Measurements from ENCODE around the gene ZNF746. TPM values are rescaled to one million over a fixed set of nuclear protein-coding genes. Genes with fewer than 3 reads are reported as not detected.

The ZNF746 gene
- total RNA-seq = 17.2 and 21.5 TPM in 2 replicates
- 5.9 and 7.3 TPM in 2 replicates for polyA plus RNA-seq
- polyA plus RNA-seq (2012) = 9.0 and 10.6 TPM in 2 replicates
- 7.8 and 9.2 TPM in 2 replicates for polyA minus RNA-seq (ENCODE audit: low replicate concordance)

DNA sequence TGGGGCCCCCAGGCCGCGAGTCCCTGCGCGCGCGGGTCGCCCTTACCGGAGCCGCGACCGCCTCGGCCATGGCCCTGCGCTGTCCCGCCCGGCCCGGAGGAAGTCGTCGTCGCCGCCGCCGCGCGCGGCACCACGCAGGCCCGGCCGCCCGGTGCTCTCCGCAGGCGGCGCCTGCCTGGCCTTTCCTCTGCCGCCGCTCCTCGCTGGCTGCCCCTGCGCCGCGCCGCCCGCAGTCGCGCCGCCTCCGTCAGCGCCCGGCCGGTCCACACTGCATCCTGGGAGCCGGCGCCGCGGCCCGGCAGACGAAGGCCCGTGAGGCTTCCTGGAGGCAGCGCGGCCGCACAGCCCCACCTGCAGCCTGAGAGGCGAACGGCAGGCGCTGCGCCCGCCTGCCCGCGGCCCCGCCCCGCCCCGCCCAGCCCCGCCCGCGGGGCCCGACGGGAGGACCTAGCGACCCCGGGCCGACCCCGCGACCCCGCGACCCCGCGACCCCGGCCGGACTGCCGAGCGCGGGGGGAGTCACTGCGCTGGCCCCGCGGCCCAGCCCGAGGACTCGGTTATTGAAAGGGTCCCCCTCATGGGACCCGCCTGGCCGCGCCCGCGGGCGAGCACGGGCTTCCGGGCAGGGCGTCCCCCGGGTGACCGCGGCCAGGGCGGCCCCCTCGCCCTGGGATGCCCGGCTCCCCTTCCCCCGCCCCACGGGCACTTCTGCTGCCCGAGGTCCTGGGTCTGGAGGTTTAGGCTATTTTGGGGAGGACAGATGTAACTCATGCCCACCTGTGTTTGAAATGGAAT, at the start of gene ZNF746:
TSS of gene ZNF746 (minus strand) at position 343 of the 795 bp plus-strand sequence. CDS start at position 70, 273 bp downstream.
- H3K4me3 ChIP-seq (replicated peaks in 1 of 4; ENCODE audit: control extremely low read depth in 1 of 4, insufficient read depth in 1 of 4, low read depth in 3 of 4, low read length in 4 of 4) = peak within 1 kb of the TSS; percentile 62 to 89 (median 80)
- peaks cover 6% of the 10 kb centered on the region for H3K27me3 ChIP-seq (ENCODE audit: control insufficient read depth, insufficient read depth, low read length)
- TF ChIP-seq EZH2 (IDR thresholded peaks at IDR 0.05; ENCODE audit: low read length, missing control alignments) = no peak
- TF ChIP-seq, protein P1, sequence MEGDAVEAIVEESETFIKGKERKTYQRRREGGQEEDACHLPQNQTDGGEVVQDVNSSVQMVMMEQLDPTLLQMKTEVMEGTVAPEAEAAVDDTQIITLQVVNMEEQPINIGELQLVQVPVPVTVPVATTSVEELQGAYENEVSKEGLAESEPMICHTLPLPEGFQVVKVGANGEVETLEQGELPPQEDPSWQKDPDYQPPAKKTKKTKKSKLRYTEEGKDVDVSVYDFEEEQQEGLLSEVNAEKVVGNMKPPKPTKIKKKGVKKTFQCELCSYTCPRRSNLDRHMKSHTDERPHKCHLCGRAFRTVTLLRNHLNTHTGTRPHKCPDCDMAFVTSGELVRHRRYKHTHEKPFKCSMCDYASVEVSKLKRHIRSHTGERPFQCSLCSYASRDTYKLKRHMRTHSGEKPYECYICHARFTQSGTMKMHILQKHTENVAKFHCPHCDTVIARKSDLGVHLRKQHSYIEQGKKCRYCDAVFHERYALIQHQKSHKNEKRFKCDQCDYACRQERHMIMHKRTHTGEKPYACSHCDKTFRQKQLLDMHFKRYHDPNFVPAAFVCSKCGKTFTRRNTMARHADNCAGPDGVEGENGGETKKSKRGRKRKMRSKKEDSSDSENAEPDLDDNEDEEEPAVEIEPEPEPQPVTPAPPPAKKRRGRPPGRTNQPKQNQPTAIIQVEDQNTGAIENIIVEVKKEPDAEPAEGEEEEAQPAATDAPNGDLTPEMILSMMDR (conservative IDR thresholded peaks at IDR 0.05 in 1 of 2, IDR thresholded peaks at IDR 0.05 in 1 of 2; ENCODE audit: low read depth in 1 of 2, low read length in 2 of 2) = peak; percentile 35 to 37
- H3K4me1 ChIP-seq (ENCODE audit: control insufficient read depth, extremely low read depth, insufficient read depth, low read length) = peaks cover 7% of the 10 kb centered on the region
- H3K9me3 ChIP-seq (ENCODE audit: control insufficient read depth, insufficient read depth, low read depth, low read length) = no peaks in the 10 kb centered on the region
- peak; percentile 72 to 79 for DNase-seq (ENCODE audit: low read depth in 2 of 2)
- peak within 1 kb of the TSS; percentile 16 for H2AFZ ChIP-seq (ENCODE audit: low read length)
- peaks cover 19% of the 10 kb centered on the region for H3K79me2 ChIP-seq (ENCODE audit: control insufficient read depth, insufficient read depth, low read length)
- H3K9ac ChIP-seq (ENCODE audit: insufficient read depth, low read length) = peak within 1 kb of the TSS; percentile 77
- peaks cover 13% of the 10 kb centered on the region for H3K36me3 ChIP-seq (ENCODE audit: control insufficient read depth, insufficient read depth, low read length)
- H3K27ac ChIP-seq (ENCODE audit: insufficient read depth, low read length) = peak within 1 kb of the TSS; percentile 69
- peak within 1 kb of the TSS; percentile 82 for H3K4me2 ChIP-seq (ENCODE audit: extremely low read depth, insufficient read depth, low read length)
- H4K20me1 ChIP-seq (ENCODE audit: control insufficient read depth, extremely low read depth, insufficient read depth, low read length) = no peaks in the 10 kb centered on the region

- H3K36me3 ChIP-seq (ENCODE audit: control insufficient read depth, insufficient read depth, low read length) = peaks cover 15% of the 10 kb centered on the region
Measured at GRCh38 chr7:149547126-149547525, 49.5 kb upstream of the ZNF746 start.

DNA sequence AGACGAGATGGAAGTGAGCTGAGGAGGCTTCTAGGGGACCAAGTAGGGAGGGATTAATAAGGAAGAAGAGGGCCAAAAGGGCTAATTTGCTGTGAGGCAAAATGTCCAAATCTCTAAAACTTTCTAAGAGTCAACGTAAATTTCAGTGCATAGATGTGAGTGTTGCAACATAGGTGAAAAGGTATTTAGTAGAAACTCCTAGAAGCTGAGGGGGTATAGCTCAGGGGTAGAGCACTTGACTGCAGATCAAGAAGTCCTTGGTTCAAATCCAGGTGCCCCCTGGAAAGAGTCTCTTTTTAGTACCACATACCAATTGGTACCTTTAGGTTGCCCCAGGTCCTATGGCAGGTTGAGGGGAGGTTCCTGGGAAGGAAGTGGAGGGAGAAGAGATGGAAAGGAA, 48.7 kb upstream of the ZNF746 start:
- Histone ChIP-seq H3K4me3 (replicated peaks in 1 of 4; ENCODE audit: control extremely low read depth in 1 of 4, insufficient read depth in 1 of 4, low read depth in 3 of 4, low read length in 4 of 4) (no peak overlapping the region), H3K9me3 (ENCODE audit: control insufficient read depth, insufficient read depth, low read depth, low read length) (no peaks in the 10 kb centered on the region), H4K20me1 (ENCODE audit: control insufficient read depth, extremely low read depth, insufficient read depth, low read length) (no peaks in the 10 kb centered on the region), H3K4me2 (ENCODE audit: extremely low read depth, insufficient read depth, low read length) (no peak overlapping the region), H3K9ac (ENCODE audit: insufficient read depth, low read length) (no peak overlapping the region), H3K4me1 (ENCODE audit: control insufficient read depth, extremely low read depth, insufficient read depth, low read length) (no peaks in the 10 kb centered on the region), H3K79me2 (ENCODE audit: control insufficient read depth, insufficient read depth, low read length) (no peaks in the 10 kb centered on the region), H3K36me3 (ENCODE audit: control insufficient read depth, insufficient read depth, low read length) (peaks cover 12% of the 10 kb centered on the region), H3K27me3 (ENCODE audit: control insufficient read depth, insufficient read depth, low read length) (no peaks in the 10 kb centered on the region), H2AFZ (ENCODE audit: low read length) (no peak overlapping the region), H3K27ac (ENCODE audit: insufficient read depth, low read length) (no peak overlapping the region)
- no peak for DNase-seq (ENCODE audit: low read depth in 2 of 2)
- TF ChIP-seq, protein P1 (conservative IDR thresholded peaks at IDR 0.05 in 1 of 2, IDR thresholded peaks at IDR 0.05 in 1 of 2; ENCODE audit: low read depth in 1 of 2, low read length in 2 of 2) = no peak
- no peak for TF ChIP-seq EZH2 (IDR thresholded peaks at IDR 0.05; ENCODE audit: low read length, missing control alignments)

More at GRCh38 chr7:149547126-149547525, 49.5 kb upstream of the ZNF746 start:
- no peak for TF ChIP-seq EZH2 (IDR thresholded peaks at IDR 0.05; ENCODE audit: low read length, missing control alignments)
- Histone ChIP-seq H3K27ac (ENCODE audit: insufficient read depth, low read length) (no peak overlapping the region), H3K9me3 (ENCODE audit: control insufficient read depth, insufficient read depth, low read depth, low read length) (no peaks in the 10 kb centered on the region), H3K4me3 (replicated peaks in 1 of 4; ENCODE audit: control extremely low read depth in 1 of 4, insufficient read depth in 1 of 4, low read depth in 3 of 4, low read length in 4 of 4) (no peak overlapping the region), H3K4me2 (ENCODE audit: extremely low read depth, insufficient read depth, low read length) (no peak overlapping the region), H4K20me1 (ENCODE audit: control insufficient read depth, extremely low read depth, insufficient read depth, low read length) (no peaks in the 10 kb centered on the region), H3K27me3 (ENCODE audit: control insufficient read depth, insufficient read depth, low read length) (no peaks in the 10 kb centered on the region), H3K9ac (ENCODE audit: insufficient read depth, low read length) (no peak overlapping the region), H3K79me2 (ENCODE audit: control insufficient read depth, insufficient read depth, low read length) (no peaks in the 10 kb centered on the region), H3K4me1 (ENCODE audit: control insufficient read depth, extremely low read depth, insufficient read depth, low read length) (no peaks in the 10 kb centered on the region), H2AFZ (ENCODE audit: low read length) (no peak overlapping the region)
- DNase-seq (ENCODE audit: low read depth in 2 of 2) = no peak
